PC-9 (cell line): ENCODE results near the gene STX3.

ENCODE experiments used
- CTCF ChIP-seq: fragments of 200-600 bp; sonication (generic); conservative IDR thresholded peaks from 2 replicates; pipeline ENCODE4 v1.6.1; 2017; ENCODE audit warnings: mixed run types, antibody characterized with exemption, mild to moderate bottlenecking, moderate library complexity
- EZH2 ChIP-seq: fragments of 200-600 bp; sonication (generic); IDR thresholded peaks from 2 replicates; pipeline ENCODE4 v1.8.0; 2017; ENCODE audit warnings: antibody characterized with exemption, low read depth

GRCh38 chr11:59810911-59811259 is 55.7 kb downstream of the STX3 start:
- TF ChIP-seq CTCF (no peak), EZH2 (no peak)
